OCI-LY3 (cell line): ENCODE results near the gene REEP2.
"Not testable (repeated sequence)": the region's sequence is repeated elsewhere in the genome, so short reads cannot be mapped to it uniquely, and the experiment has no call there.

Experiments
- H2AFZ ChIP-seq: fragments of 200-600, 300-600 bp; shearing (Covaris generic); 2 replicates; pipeline ENCODE4 v1.6.0; 2014; ENCODE audit warnings: antibody characterized with exemption, low read depth, low read length
- H3K27ac ChIP-seq: fragments of 200-600, 300-600 bp; sonication (generic); 2 replicates; pipeline ENCODE4 v1.5.1; 2014; ENCODE audit warnings: mild to moderate bottlenecking, low read length, moderate library complexity, mixed read lengths
- H3K27me3 ChIP-seq: fragments of 200-600, 300-600 bp; sonication (generic); 2 replicates; pipeline ENCODE4 v1.6.1; 2014; ENCODE audit warnings: low read depth, low read length, mixed read lengths
- H3K36me3 ChIP-seq: fragments of 200-600, 300-600 bp; sonication (generic); replicated peaks from 2 replicates; pipeline ENCODE3; 2014; ENCODE audit warnings: low read depth, low read length, mixed read lengths
- H3K4me1 ChIP-seq: fragments of 300-600, 200-600 bp; sonication (generic); 2 replicates; pipeline ENCODE4 v1.6.1; 2014; ENCODE audit warnings: low read length, mixed read lengths
- H3K4me2 ChIP-seq: fragments of 200-600, 300-600 bp; sonication (generic); 2 replicates; pipeline ENCODE4 v1.6.1; 2014; ENCODE audit warnings: low read length, mixed read lengths
- H3K4me3 ChIP-seq: fragments of 300-600, 200-600 bp; sonication (generic); 2 replicates; pipeline ENCODE4 v1.5.1; 2014; ENCODE audit warnings: antibody characterized with exemption, mild to moderate bottlenecking, low read length, moderate library complexity
- H3K79me2 ChIP-seq: fragments of 300-600, 200-600 bp; shearing (Covaris generic); 2 replicates; pipeline ENCODE4 v1.6.1; 2014; ENCODE audit warnings: mild to moderate bottlenecking, low read length, mixed read lengths
- H3K9ac ChIP-seq: fragments of 300-600, 200-600 bp; shearing (Covaris generic); 2 replicates; pipeline ENCODE4 v1.6.0; 2014; ENCODE audit warnings: mild to moderate bottlenecking, low read length, moderate library complexity
- H3K9me3 ChIP-seq: fragments of 200-600, 300-600 bp; shearing (Covaris generic); 2 replicates; pipeline ENCODE4 v1.6.1; 2014; ENCODE audit warnings: low read length, mixed read lengths; ENCODE audit not compliant: insufficient read depth
- H4K20me1 ChIP-seq: fragments of 200-600, 300-600 bp; sonication (generic); 2 replicates; pipeline ENCODE4 v1.6.1; 2016; ENCODE audit warnings: low read length, mixed read lengths; ENCODE audit not compliant: insufficient read depth
- CTCF ChIP-seq: fragments of 200-600, 300-600 bp; sonication (generic); IDR thresholded peaks from 2 replicates; pipeline ENCODE4 v1.5.1; 2014; ENCODE audit warnings: antibody characterized with exemption, low read length, low read depth
- EZH2phosphoT487 ChIP-seq: fragments of 200-600 bp; shearing (Covaris generic); IDR thresholded peaks from 2 replicates; pipeline ENCODE4 v1.6.1; 2018; ENCODE audit warnings: antibody characterized with exemption, mixed run types, low read depth

REEP2 gene

DNA sequence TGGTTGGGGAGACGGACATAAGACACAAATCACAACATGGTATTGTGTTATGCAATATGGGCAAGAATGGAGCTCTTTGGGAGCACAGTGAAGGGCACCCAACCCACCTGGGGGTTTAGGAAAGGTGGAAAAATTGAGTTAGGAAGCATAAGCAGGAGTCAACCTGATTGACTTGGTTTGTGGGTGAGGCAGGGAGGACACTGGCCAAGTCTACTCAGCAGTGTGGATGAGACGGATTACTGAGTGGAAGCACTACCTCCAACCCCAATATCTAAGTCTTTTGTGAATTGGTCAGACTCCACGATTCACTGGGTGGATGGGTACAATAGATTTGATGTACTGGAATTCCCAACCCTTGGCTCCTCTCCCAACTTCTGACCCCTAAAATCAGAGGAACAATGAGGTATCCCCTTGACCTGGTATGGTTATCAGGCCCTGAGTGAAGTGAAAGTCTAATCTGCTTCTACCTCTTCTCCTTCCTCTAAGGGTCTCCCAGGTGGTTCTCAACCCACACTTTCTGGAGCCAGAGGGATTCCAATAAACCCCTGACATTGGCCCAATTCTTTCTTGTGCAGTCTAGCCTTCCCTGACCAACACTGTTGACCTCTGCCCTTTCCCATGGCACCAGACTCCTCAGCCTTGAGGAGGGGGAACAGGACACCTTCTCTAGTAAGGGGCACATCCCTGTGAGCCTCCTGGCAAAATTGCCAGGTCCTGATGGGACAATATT lies 31.6 kb downstream of the REEP2 start:
- Histone ChIP-seq H3K36me3 (no peaks in the 10 kb centered on the region), H4K20me1 (no peaks in the 10 kb centered on the region), H3K4me1 (no peaks in the 10 kb centered on the region)

GRCh38 chr5:138471052-138471361 lies 32.1 kb downstream of the REEP2 start:
- no peaks in the 10 kb centered on the region for H3K27me3 ChIP-seq
- H3K36me3 ChIP-seq: no peaks in the 10 kb centered on the region
- no peak for TF ChIP-seq EZH2phosphoT487
- no peak for TF ChIP-seq CTCF
- H3K4me3 ChIP-seq: no peak overlapping the region
- no peak overlapping the region for H3K9ac ChIP-seq
- no peaks in the 10 kb centered on the region for H3K4me1 ChIP-seq
- H4K20me1 ChIP-seq: no peaks in the 10 kb centered on the region
- no peaks in the 10 kb centered on the region for H3K9me3 ChIP-seq
- H2AFZ ChIP-seq: no peak overlapping the region
- H3K79me2 ChIP-seq: no peaks in the 10 kb centered on the region
- H3K27ac ChIP-seq: no peak overlapping the region
- H3K4me2 ChIP-seq: no peak overlapping the region

More for the DNA sequence above, 31.6 kb downstream of the REEP2 start:
- Histone ChIP-seq H3K79me2 (no peaks in the 10 kb centered on the region), H3K9me3 (no peaks in the 10 kb centered on the region), H3K27ac (no peak overlapping the region), H3K4me2 (no peak overlapping the region), H3K9ac (no peak overlapping the region), H2AFZ (no peak overlapping the region), H3K4me3 (no peak overlapping the region), H3K27me3 (no peaks in the 10 kb centered on the region)
- no peak for TF ChIP-seq EZH2phosphoT487

DNA sequence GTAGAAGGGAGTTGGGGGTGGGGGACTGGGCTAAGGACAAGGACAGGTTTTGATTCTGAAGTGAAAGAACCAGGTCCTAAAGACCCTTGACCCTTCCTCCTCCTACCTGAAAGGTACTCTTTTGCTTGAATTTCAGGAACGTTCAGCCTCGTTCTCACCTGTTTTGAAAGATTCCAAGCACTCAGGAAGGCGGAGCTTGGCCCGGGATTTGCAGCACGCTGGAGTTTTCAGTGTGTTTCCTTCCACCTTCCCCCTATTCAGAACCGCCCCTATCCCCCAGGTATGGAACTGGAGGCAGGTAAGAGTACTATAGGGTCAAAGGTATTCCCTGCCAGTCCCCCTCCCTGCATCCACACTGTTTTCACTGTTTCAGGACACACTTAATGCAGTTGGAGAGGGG lies 33.5 kb downstream of the REEP2 start:
- Histone ChIP-seq H3K9ac (no peak overlapping the region), H3K79me2 (no peaks in the 10 kb centered on the region), H3K27me3 (no peaks in the 10 kb centered on the region), H3K4me3 (no peak overlapping the region), H4K20me1 (no peaks in the 10 kb centered on the region), H3K4me1 (no peaks in the 10 kb centered on the region), H2AFZ (no peak overlapping the region), H3K36me3 (no peaks in the 10 kb centered on the region), H3K4me2 (no peak overlapping the region), H3K9me3 (no peaks in the 10 kb centered on the region), H3K27ac (no peak overlapping the region)
- TF ChIP-seq CTCF (no peak), EZH2phosphoT487 (no peak)

DNA sequence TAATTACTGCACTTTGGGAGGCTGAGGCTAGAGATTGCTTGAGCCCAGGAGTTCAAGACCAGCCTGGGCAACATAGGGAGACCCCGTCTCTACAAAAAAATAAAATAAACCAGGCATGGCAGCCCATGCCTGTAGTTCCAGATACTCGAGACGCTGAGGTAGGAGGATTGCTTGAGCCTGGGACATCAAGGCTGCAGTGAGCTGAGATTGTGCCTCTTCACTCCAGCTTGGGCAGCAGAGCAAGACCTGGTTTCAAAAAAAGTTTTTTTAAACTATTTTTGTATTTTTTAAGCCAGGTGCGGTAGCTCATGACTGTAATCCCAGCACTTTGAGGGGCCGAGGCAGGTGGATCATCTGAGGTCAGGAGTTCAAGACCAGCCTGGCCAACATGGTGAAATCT lies 34.3 kb downstream of the REEP2 start:
- H3K4me2 ChIP-seq, H3K9me3 ChIP-seq, H4K20me1 ChIP-seq, H2AFZ ChIP-seq, H3K4me1 ChIP-seq, H3K27me3 ChIP-seq, H3K4me3 ChIP-seq, H3K36me3 ChIP-seq, H3K79me2 ChIP-seq, H3K9ac ChIP-seq, H3K27ac ChIP-seq: not testable (repeated sequence)

GRCh38 chr5:138476918-138477317 lies 38.1 kb downstream of the REEP2 start:
- no peak overlapping the region for H3K9ac ChIP-seq
- H3K9me3 ChIP-seq: no peaks in the 10 kb centered on the region
- H3K4me3 ChIP-seq: no peak overlapping the region
- H2AFZ ChIP-seq: no peak overlapping the region
- H3K36me3 ChIP-seq: no peaks in the 10 kb centered on the region
- H3K27ac ChIP-seq: no peak overlapping the region
- TF ChIP-seq CTCF (no peak), EZH2phosphoT487 (no peak)
- H3K27me3 ChIP-seq: no peaks in the 10 kb centered on the region
- H3K4me1 ChIP-seq: no peaks in the 10 kb centered on the region
- H4K20me1 ChIP-seq: no peaks in the 10 kb centered on the region
- H3K79me2 ChIP-seq: no peaks in the 10 kb centered on the region
- no peak overlapping the region for H3K4me2 ChIP-seq
